SU-DHL-6 (cell line): ENCODE results near the gene FAM124B.

Experiments
- H2AFZ ChIP-seq: fragments of 200-600 bp; sonication (generic); 2 replicates; pipeline ENCODE4 v1.6.1; 2014; ENCODE audit warnings: low read depth, mild to moderate bottlenecking, moderate library complexity, mixed read lengths, antibody characterized with exemption, low read length; ENCODE audit not compliant: severe bottlenecking
- H3F3A ChIP-seq: fragments of 200-600 bp; shearing (Covaris generic); 2 replicates; pipeline ENCODE4 v1.6.0; 2016; ENCODE audit warnings: antibody characterized with exemption, mild to moderate bottlenecking; ENCODE audit not compliant: insufficient read depth
- H3K27ac ChIP-seq: fragments of 200-600 bp; sonication (generic); 2 replicates; pipeline ENCODE4 v1.5.1; 2016; ENCODE audit warnings: low read depth, mild to moderate bottlenecking, low read length, moderate library complexity, mixed read lengths
- H3K27me3 ChIP-seq: fragments of 200-600 bp; sonication (generic), shearing (Covaris generic); 2 replicates; pipeline ENCODE4 v1.6.0; 2014; ENCODE audit warnings: mild to moderate bottlenecking, low read length
- H3K36me3 ChIP-seq: fragments of 200-600 bp; sonication (generic); 2 replicates; pipeline ENCODE4 v1.6.1; 2014; ENCODE audit warnings: mild to moderate bottlenecking, low read length, mixed read lengths
- H3K4me2 ChIP-seq: fragments of 300-600, 200-600 bp; shearing (Covaris generic), sonication (generic); 2 replicates; pipeline ENCODE4 v1.6.0; 2014; ENCODE audit warnings: low read length, low read depth, mild to moderate bottlenecking; ENCODE audit not compliant: poor library complexity, severe bottlenecking
- H3K4me3 ChIP-seq: fragments of 200-600 bp; sonication (generic); 2 replicates; pipeline ENCODE4 v1.5.1; 2014; ENCODE audit warnings: antibody characterized with exemption, low read length, mild to moderate bottlenecking, mixed read lengths; ENCODE audit not compliant: insufficient read depth, poor library complexity, severe bottlenecking
- H3K79me2 ChIP-seq: fragments of 200-600 bp; sonication (generic); 2 replicates; pipeline ENCODE4 v1.6.1; 2014; ENCODE audit warnings: mild to moderate bottlenecking, low read length, moderate library complexity; ENCODE audit not compliant: insufficient read depth
- H3K9ac ChIP-seq: fragments of 200-600 bp; sonication (generic); 2 replicates; pipeline ENCODE4 v1.7.0; 2014; ENCODE audit warnings: mild to moderate bottlenecking, low read length
- H3K9me2 ChIP-seq: fragments of 200-600 bp; sonication (generic); replicated peaks from 2 replicates; pipeline ENCODE4 v1.6.1; 2014; ENCODE audit warnings: low read length; ENCODE audit not compliant: insufficient read depth
- H3K9me3 ChIP-seq: fragments of 200-600 bp; sonication (generic); 2 replicates; pipeline ENCODE4 v1.6.1; 2014; ENCODE audit warnings: low read length, mixed read lengths; ENCODE audit not compliant: insufficient read depth
- H4K20me1 ChIP-seq: fragments of 200-600 bp; sonication (generic); 2 replicates; pipeline ENCODE4 v1.6.1; 2014; ENCODE audit warnings: low read depth, mild to moderate bottlenecking, antibody characterized with exemption, low read length, moderate library complexity, mixed read lengths
- EZH2phosphoT487 ChIP-seq: fragments of 200-600 bp; sonication (generic), shearing (Covaris generic); conservative IDR thresholded peaks from 2 replicates; pipeline ENCODE4 v1.6.1; 2018; ENCODE audit warnings: mild to moderate bottlenecking, antibody characterized with exemption, low read length, moderate library complexity, mixed read lengths
- TF ChIP-seq, protein P1 (sequence below): fragments of 200-600 bp; sonication (generic); IDR thresholded peaks from one replicate; pipeline ENCODE4 v1.5.1; 2017; ENCODE audit warnings: antibody characterized with exemption, mild to moderate bottlenecking, low read length, moderate library complexity; ENCODE audit not compliant: insufficient read depth, poor library complexity, severe bottlenecking

Gene FAM124B

DNA sequence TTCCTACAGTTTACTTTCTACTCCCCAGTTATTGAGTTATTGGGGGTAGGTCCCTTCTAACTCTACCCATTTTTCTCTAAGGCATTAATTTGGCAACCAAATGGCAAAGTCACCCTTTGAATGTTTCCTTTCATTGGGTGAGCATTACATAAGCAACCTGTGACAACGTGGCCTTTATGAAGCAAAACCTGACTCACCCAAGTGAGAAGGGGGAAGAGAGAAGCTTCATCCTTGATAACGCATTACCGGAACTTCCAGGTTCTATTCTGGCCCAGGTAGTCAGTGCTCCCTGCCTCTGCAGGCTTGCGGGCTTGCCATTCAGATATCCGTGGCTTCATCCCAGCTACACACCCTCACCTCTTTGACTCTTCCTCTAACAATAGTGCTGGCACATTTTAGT, 39.1 kb upstream of the FAM124B start:
- no peaks in the 10 kb centered on the region for H4K20me1 ChIP-seq
- no peak for TF ChIP-seq EZH2phosphoT487
- TF ChIP-seq, protein P1, sequence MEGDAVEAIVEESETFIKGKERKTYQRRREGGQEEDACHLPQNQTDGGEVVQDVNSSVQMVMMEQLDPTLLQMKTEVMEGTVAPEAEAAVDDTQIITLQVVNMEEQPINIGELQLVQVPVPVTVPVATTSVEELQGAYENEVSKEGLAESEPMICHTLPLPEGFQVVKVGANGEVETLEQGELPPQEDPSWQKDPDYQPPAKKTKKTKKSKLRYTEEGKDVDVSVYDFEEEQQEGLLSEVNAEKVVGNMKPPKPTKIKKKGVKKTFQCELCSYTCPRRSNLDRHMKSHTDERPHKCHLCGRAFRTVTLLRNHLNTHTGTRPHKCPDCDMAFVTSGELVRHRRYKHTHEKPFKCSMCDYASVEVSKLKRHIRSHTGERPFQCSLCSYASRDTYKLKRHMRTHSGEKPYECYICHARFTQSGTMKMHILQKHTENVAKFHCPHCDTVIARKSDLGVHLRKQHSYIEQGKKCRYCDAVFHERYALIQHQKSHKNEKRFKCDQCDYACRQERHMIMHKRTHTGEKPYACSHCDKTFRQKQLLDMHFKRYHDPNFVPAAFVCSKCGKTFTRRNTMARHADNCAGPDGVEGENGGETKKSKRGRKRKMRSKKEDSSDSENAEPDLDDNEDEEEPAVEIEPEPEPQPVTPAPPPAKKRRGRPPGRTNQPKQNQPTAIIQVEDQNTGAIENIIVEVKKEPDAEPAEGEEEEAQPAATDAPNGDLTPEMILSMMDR = no peak
- H3K4me2 ChIP-seq = no peak overlapping the region
- no peaks in the 10 kb centered on the region for H3K9me2 ChIP-seq
- H3F3A ChIP-seq = no peaks in the 10 kb centered on the region
- no peak overlapping the region for H3K9ac ChIP-seq
- H2AFZ ChIP-seq = no peak overlapping the region
- H3K4me3 ChIP-seq = no peak overlapping the region
- H3K27ac ChIP-seq = no peak overlapping the region
- no peaks in the 10 kb centered on the region for H3K36me3 ChIP-seq
- H3K27me3 ChIP-seq = no peaks in the 10 kb centered on the region
- no peaks in the 10 kb centered on the region for H3K9me3 ChIP-seq
- H3K79me2 ChIP-seq = no peaks in the 10 kb centered on the region

DNA sequence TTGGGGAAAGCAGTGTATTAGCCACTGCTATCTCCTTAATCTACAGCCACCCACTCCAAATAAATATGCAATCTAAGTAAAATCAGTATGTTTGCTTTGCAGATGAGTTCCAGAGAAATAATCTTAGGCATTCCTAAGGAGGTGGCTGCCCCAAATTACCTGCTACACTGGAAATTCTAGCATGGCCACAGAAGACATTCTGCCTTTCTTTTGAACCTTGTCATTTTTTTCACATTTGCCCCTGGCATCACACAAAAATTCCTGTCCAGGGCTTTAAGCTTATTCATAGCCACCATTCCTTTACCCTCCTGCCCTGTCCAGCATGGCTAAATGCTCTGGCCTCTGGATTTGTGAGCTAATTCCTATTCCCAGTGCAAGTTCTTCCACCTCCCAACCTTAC, 36.8 kb upstream of the FAM124B start:
- H3K36me3 ChIP-seq = no peaks in the 10 kb centered on the region
- no peak overlapping the region for H2AFZ ChIP-seq
- no peaks in the 10 kb centered on the region for H3K27me3 ChIP-seq
- no peak overlapping the region for H3K27ac ChIP-seq
- no peak overlapping the region for H3K9ac ChIP-seq
- TF ChIP-seq EZH2phosphoT487 = no peak
- TF ChIP-seq, protein P1 = no peak
- no peaks in the 10 kb centered on the region for H3K9me3 ChIP-seq
- no peaks in the 10 kb centered on the region for H4K20me1 ChIP-seq
- H3K4me3 ChIP-seq = no peak overlapping the region
- no peaks in the 10 kb centered on the region for H3K79me2 ChIP-seq
- H3K9me2 ChIP-seq = no peaks in the 10 kb centered on the region
- no peaks in the 10 kb centered on the region for H3F3A ChIP-seq
- no peak overlapping the region for H3K4me2 ChIP-seq

DNA sequence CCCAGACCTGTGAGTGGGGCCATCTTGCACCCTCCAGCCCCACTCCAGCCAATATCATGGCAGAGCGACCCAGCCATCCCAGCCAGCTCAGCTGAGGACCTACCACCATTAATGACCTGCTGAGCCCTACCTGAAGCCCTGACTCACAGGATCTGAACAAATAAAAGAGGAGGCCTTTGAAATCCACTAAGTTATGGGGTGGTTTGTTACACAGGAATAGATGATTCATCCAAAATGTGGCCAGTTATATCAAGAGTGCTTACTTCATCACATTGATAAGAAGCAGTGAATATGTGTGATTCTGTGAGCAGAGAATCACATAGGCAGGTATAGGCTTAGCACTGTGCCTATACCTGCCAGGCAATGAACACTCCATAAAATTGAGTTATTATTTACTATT, 34.7 kb upstream of the FAM124B start:
- Histone ChIP-seq H3K36me3 (no peaks in the 10 kb centered on the region), H3K27ac (no peak overlapping the region), H3K9ac (no peak overlapping the region), H3K9me3 (no peaks in the 10 kb centered on the region), H3K27me3 (no peaks in the 10 kb centered on the region), H4K20me1 (no peaks in the 10 kb centered on the region), H3K9me2 (no peaks in the 10 kb centered on the region), H3F3A (no peaks in the 10 kb centered on the region), H3K4me2 (no peak overlapping the region), H3K79me2 (no peaks in the 10 kb centered on the region), H3K4me3 (no peak overlapping the region), H2AFZ (no peak overlapping the region)
- TF ChIP-seq, protein P1 = no peak

DNA sequence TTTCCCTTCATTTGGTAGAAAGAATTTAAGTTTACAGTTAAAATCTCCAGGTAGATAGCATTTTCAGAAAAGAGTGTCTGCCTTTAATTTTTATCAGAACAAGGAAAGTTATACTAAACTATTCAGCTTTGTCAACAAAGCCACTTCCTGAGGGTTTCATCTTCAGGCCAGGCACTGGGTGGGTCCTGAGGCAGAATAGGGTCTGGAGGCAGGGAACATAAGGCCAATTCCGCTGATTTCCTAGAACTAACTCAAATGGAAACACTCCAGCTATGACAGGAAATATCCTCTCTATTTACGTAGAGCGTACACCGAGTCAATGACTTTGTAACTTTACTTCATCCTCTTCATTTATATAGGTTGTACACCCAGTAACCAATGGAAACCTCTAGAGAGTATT, 32.7 kb upstream of the FAM124B start:
- H3K27ac ChIP-seq = no peak overlapping the region
- H3K4me3 ChIP-seq = no peak overlapping the region
- H3F3A ChIP-seq = no peaks in the 10 kb centered on the region
- no peak overlapping the region for H3K9ac ChIP-seq
- no peaks in the 10 kb centered on the region for H4K20me1 ChIP-seq
- no peak for TF ChIP-seq EZH2phosphoT487
- TF ChIP-seq, protein P1 = no peak
- no peaks in the 10 kb centered on the region for H3K36me3 ChIP-seq
- no peaks in the 10 kb centered on the region for H3K9me3 ChIP-seq
- no peaks in the 10 kb centered on the region for H3K9me2 ChIP-seq
- no peaks in the 10 kb centered on the region for H3K79me2 ChIP-seq
- H3K4me2 ChIP-seq = no peak overlapping the region
- no peaks in the 10 kb centered on the region for H3K27me3 ChIP-seq
- H2AFZ ChIP-seq = no peak overlapping the region
